SJCRH30 (cell line): ENCODE data around the gene COG1. TPM values are rescaled to one million over a fixed set of nuclear protein-coding genes. Genes with fewer than 3 reads are reported as not detected.

Experiments used
- DNase-seq, 2 experiments: peaks; one replicate each; pipeline ENCODE4 v3.0.0-alpha.2; 2015 to 2020
- H3K27ac ChIP-seq: fragments of 250-450 bp; sonication (Bioruptor Pico); 2 replicates; pipeline ENCODE4 v1.5.1; 2020; ENCODE audit warnings: mild to moderate bottlenecking, moderate library complexity
- H3K27me3 ChIP-seq: fragments of 250-450 bp; sonication (Bioruptor Pico); 2 replicates; pipeline ENCODE4 v1.5.1; 2020; ENCODE audit warnings: mild to moderate bottlenecking, moderate library complexity
- H3K36me3 ChIP-seq: fragments of 250-450 bp; sonication (Bioruptor Pico); 2 replicates; pipeline ENCODE4 v1.5.1; 2020; ENCODE audit warnings: mild to moderate bottlenecking, moderate library complexity
- H3K4me1 ChIP-seq: fragments of 250-450 bp; sonication (Bioruptor Pico); 2 replicates; pipeline ENCODE4 v1.5.1; 2020; ENCODE audit warnings: mild to moderate bottlenecking, moderate library complexity
- H3K4me3 ChIP-seq: fragments of 250-450 bp; sonication (Bioruptor Pico); 2 replicates; pipeline ENCODE4 v1.5.1; 2020; ENCODE audit warnings: mild to moderate bottlenecking, moderate library complexity
- H3K9me3 ChIP-seq: fragments of 250-450 bp; sonication (Bioruptor Pico); replicated peaks from 2 replicates; pipeline ENCODE4 v1.5.1; 2020; ENCODE audit warnings: mild to moderate bottlenecking, moderate library complexity
- total RNA-seq: library from RNA; depleted of rRNA; stranded (reverse); fragments of >200 nt; shearing (Covaris generic); gene quantifications from 2 replicates; pipeline ENCODE4 v1.2.3, GENCODE V29; 2014

COG1 gene
- total RNA-seq, 1 experiment from 2014 or later, result 35.3 TPM

GRCh38 chr17:73186283-73187050 lies 6.4 kb upstream of the COG1 start:
- H3K4me1 ChIP-seq, result no peaks in the 10 kb centered on the region
- no peaks in the 10 kb centered on the region for H3K9me3 ChIP-seq
- H3K27me3 ChIP-seq, result no peaks in the 10 kb centered on the region
- no peak for DNase-seq
- H3K27ac ChIP-seq, result no peak overlapping the region
- H3K4me3 ChIP-seq, result no peak overlapping the region
- H3K36me3 ChIP-seq, result no peaks in the 10 kb centered on the region

GRCh38 chr17:73187203-73187769 lies 5.6 kb upstream of the COG1 start:
- H3K9me3 ChIP-seq, result no peaks in the 10 kb centered on the region
- no peaks in the 10 kb centered on the region for H3K27me3 ChIP-seq
- H3K4me3 ChIP-seq, result no peak overlapping the region
- H3K4me1 ChIP-seq, result no peaks in the 10 kb centered on the region
- no peak for DNase-seq
- H3K36me3 ChIP-seq, result no peaks in the 10 kb centered on the region
- no peak overlapping the region for H3K27ac ChIP-seq

GRCh38 chr17:73188011-73188410 lies 4.8 kb upstream of the COG1 start:
- H3K4me3 ChIP-seq, result no peak overlapping the region
- no peaks in the 10 kb centered on the region for H3K4me1 ChIP-seq
- H3K27me3 ChIP-seq, result no peaks in the 10 kb centered on the region
- no peaks in the 10 kb centered on the region for H3K36me3 ChIP-seq
- no peak for DNase-seq
- H3K27ac ChIP-seq, result no peak overlapping the region
- H3K9me3 ChIP-seq, result no peaks in the 10 kb centered on the region

GRCh38 chr17:73189417-73190099 lies 3.3 kb upstream of the COG1 start:
- no peak overlapping the region for H3K27ac ChIP-seq
- H3K4me1 ChIP-seq, result no peaks in the 10 kb centered on the region
- peak; percentile 34 to 57 for DNase-seq
- no peaks in the 10 kb centered on the region for H3K36me3 ChIP-seq
- no peak overlapping the region for H3K4me3 ChIP-seq
- H3K27me3 ChIP-seq, result no peaks in the 10 kb centered on the region
- no peaks in the 10 kb centered on the region for H3K9me3 ChIP-seq

GRCh38 chr17:73191443-73192205 lies 1.2 kb upstream of the COG1 start:
- peak; percentile 66 to 89 for DNase-seq
- Histone ChIP-seq H3K27me3 (no peaks in the 10 kb centered on the region), H3K4me3 (peak overlapping the region; percentile 90), H3K9me3 (no peaks in the 10 kb centered on the region), H3K4me1 (no peaks in the 10 kb centered on the region), H3K27ac (peak overlapping the region; percentile 87), H3K36me3 (peaks cover 2% of the 10 kb centered on the region; the same call in 1 of the 2 replicates)

- DNase-seq, result peak; percentile 81 to 90
- Histone ChIP-seq H3K27ac (peak overlapping the region; percentile 87), H3K4me1 (no peaks in the 10 kb centered on the region), H3K4me3 (peak overlapping the region; percentile 90), H3K9me3 (no peaks in the 10 kb centered on the region), H3K36me3 (peaks cover 8% of the 10 kb centered on the region), H3K27me3 (no peaks in the 10 kb centered on the region)
Measured at GRCh38 chr17:73192206-73192893, 505 bp upstream of the COG1 start.

- no peak overlapping the region for H3K27ac ChIP-seq
- no peak for DNase-seq
Measured at GRCh38 chr17:73194514-73195222, 1.8 kb downstream of the COG1 start.

GRCh38 chr17:73196500-73196899 lies 3.6 kb downstream of the COG1 start:
- peaks cover 50% of the 10 kb centered on the region for H3K36me3 ChIP-seq

More at GRCh38 chr17:73194514-73195222, 1.8 kb downstream of the COG1 start:
- no peaks in the 10 kb centered on the region for H3K9me3 ChIP-seq
- H3K27me3 ChIP-seq, result no peaks in the 10 kb centered on the region
- peaks cover 31% of the 10 kb centered on the region for H3K36me3 ChIP-seq
- no peaks in the 10 kb centered on the region for H3K4me1 ChIP-seq
- H3K4me3 ChIP-seq, result no peak overlapping the region

GRCh38 chr17:73197161-73197560 lies 4.3 kb downstream of the COG1 start:
- Histone ChIP-seq H3K27me3 (no peaks in the 10 kb centered on the region), H3K9me3 (no peaks in the 10 kb centered on the region), H3K27ac (no peak overlapping the region), H3K4me1 (no peaks in the 10 kb centered on the region), H3K36me3 (peaks cover 55% of the 10 kb centered on the region), H3K4me3 (no peak overlapping the region)
- no peak for DNase-seq

More at GRCh38 chr17:73196500-73196899, 3.6 kb downstream of the COG1 start:
- Histone ChIP-seq H3K27ac (no peak overlapping the region), H3K9me3 (no peaks in the 10 kb centered on the region), H3K4me3 (no peak overlapping the region), H3K4me1 (no peaks in the 10 kb centered on the region), H3K27me3 (no peaks in the 10 kb centered on the region)
- no peak for DNase-seq

GRCh38 chr17:73198201-73198929 lies 5.5 kb downstream of the COG1 start:
- DNase-seq, result no peak
- H3K27ac ChIP-seq, result no peak overlapping the region
- H3K27me3 ChIP-seq, result no peaks in the 10 kb centered on the region
- no peak overlapping the region for H3K4me3 ChIP-seq
- no peaks in the 10 kb centered on the region for H3K4me1 ChIP-seq
- no peaks in the 10 kb centered on the region for H3K9me3 ChIP-seq
- peaks cover 67% of the 10 kb centered on the region for H3K36me3 ChIP-seq

GRCh38 chr17:73198930-73199260 lies 6.0 kb downstream of the COG1 start:
- Histone ChIP-seq H3K4me3 (no peak overlapping the region), H3K4me1 (no peaks in the 10 kb centered on the region), H3K9me3 (no peaks in the 10 kb centered on the region), H3K36me3 (peaks cover 72% of the 10 kb centered on the region), H3K27me3 (no peaks in the 10 kb centered on the region), H3K27ac (no peak overlapping the region)
- DNase-seq, result no peak

- no peak overlapping the region for H3K27ac ChIP-seq
- H3K36me3 ChIP-seq, result peaks cover 77% of the 10 kb centered on the region
- H3K9me3 ChIP-seq, result no peaks in the 10 kb centered on the region
- no peaks in the 10 kb centered on the region for H3K27me3 ChIP-seq
- no peaks in the 10 kb centered on the region for H3K4me1 ChIP-seq
- H3K4me3 ChIP-seq, result no peak overlapping the region
- DNase-seq, result no peak
Measured at GRCh38 chr17:73199751-73200317, 7.0 kb downstream of the COG1 start.

GRCh38 chr17:73200476-73200875 lies 7.6 kb downstream of the COG1 start:
- Histone ChIP-seq H3K4me1 (no peaks in the 10 kb centered on the region), H3K9me3 (no peaks in the 10 kb centered on the region), H3K27ac (no peak overlapping the region), H3K4me3 (no peak overlapping the region), H3K36me3 (peaks cover 83% of the 10 kb centered on the region), H3K27me3 (no peaks in the 10 kb centered on the region)
- DNase-seq, result no peak
